Vagina (tissue), 2 donors: ENCODE measurements around the gene ZC2HC1C. TPM values are rescaled to one million over a fixed set of nuclear protein-coding genes. Genes with fewer than 3 reads are reported as not detected.
"Not testable (repeated sequence)": the region's sequence is repeated elsewhere in the genome, so short reads cannot be mapped to it uniquely, and the experiment has no call there.

Source experiments
- DNase-seq, 2 donors: peaks; one replicate each; pipeline ENCODE4 v3.0.0-alpha.2; 2017; ENCODE audit errors: extremely low spot score in 2 of 2
- H3K27ac ChIP-seq: fragments of 200-600 bp; sonication (generic); one replicate; pipeline ENCODE4 v1.5.1; 2019
- H3K27me3 ChIP-seq: fragments of 200-600 bp; sonication (generic); one replicate; pipeline ENCODE4 v1.5.1; 2019
- H3K36me3 ChIP-seq, 2 donors: fragments of 200-600 bp; sonication (generic); one replicate each; pipeline ENCODE4 v1.5.1; 2017 to 2019
- H3K4me1 ChIP-seq: fragments of 200-600 bp; sonication (generic); one replicate; pipeline ENCODE4 v1.5.1; 2019
- H3K4me3 ChIP-seq, 2 donors: fragments of 200-600 bp; sonication (generic); 1 replicate in 1 of 2; 2 replicates in 1 of 2; pipeline ENCODE4 v1.5.1; 2016 to 2019
- H3K9me3 ChIP-seq: fragments of 200-600 bp; sonication (generic); one replicate; pipeline ENCODE4 v1.5.1; 2019
- POLR2A ChIP-seq, 2 donors: fragments of 450-650 bp; IDR thresholded peaks; one replicate each; pipeline ENCODE4 v1.6.1; 2017; ENCODE audit warnings: antibody characterized with exemption in 2 of 2, mild to moderate bottlenecking in 2 of 2, moderate library complexity in 2 of 2
- POLR2AphosphoS5 ChIP-seq, 2 donors: sonication (generic); formaldehyde crosslinking; IDR thresholded peaks; one replicate each; pipeline ENCODE4 v1.9.0; 2017; ENCODE audit warnings: antibody characterized with exemption in 2 of 2, mild to moderate bottlenecking in 2 of 2, low read depth in 1 of 2; ENCODE audit not compliant: insufficient read depth in 1 of 2
- intact Hi-C: fragments of 100-400 bp; cut with DNase I; formaldehyde crosslinking; loops from one replicate; pipeline ENCODE4 v1.15.1; 2023
- total RNA-seq: library from RNA; depleted of rRNA; stranded (reverse); fragments of >200 nt; gene quantifications from one replicate; pipeline ENCODE4 v1.2.3, GENCODE V29; 2016
- TF ChIP-seq, protein P1 (sequence below), 3 experiments: fragments of 450-650 bp in 2 of 3; fragments of 200-600 bp in 1 of 3; sonication (generic) in 1 of 3; IDR thresholded peaks; one replicate each; pipeline ENCODE4 v1.5.1; 2017 to 2019; ENCODE audit warnings: antibody characterized with exemption in 3 of 3, mild to moderate bottlenecking in 2 of 3, moderate library complexity in 2 of 3

ZC2HC1C gene
- total RNA-seq, 1 donor from 2014 or later = not detected

DNA sequence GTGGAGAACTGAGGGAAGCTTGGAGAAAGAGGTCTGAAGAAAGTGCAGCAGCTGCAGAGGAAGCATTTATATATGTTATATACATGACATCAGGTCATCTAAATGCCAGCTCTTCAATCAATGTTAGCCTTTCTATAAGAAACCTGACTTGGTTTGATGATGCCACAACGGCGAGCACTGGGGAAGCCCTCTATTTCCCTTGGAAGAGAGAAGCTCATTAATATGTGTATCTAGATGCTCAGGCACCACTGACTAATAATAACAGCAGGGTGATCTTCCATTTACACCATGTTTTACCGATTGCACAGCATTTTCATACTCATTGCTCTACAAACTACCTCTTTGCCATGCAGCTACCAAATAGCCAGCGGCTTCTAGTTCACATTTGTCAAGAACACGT is 6.4 kb upstream of the ZC2HC1C start:
- intact Hi-C loops = no loop called here
- Histone ChIP-seq H3K4me3 (peak overlapping the region; percentile 58 to 85), H3K27ac (peak overlapping the region; percentile 21), H3K36me3 (no peaks in the 10 kb centered on the region), H3K9me3 (no peaks in the 10 kb centered on the region), H3K27me3 (no peaks in the 10 kb centered on the region), H3K4me1 (peaks cover 21% of the 10 kb centered on the region)
- TF ChIP-seq, protein P1, sequence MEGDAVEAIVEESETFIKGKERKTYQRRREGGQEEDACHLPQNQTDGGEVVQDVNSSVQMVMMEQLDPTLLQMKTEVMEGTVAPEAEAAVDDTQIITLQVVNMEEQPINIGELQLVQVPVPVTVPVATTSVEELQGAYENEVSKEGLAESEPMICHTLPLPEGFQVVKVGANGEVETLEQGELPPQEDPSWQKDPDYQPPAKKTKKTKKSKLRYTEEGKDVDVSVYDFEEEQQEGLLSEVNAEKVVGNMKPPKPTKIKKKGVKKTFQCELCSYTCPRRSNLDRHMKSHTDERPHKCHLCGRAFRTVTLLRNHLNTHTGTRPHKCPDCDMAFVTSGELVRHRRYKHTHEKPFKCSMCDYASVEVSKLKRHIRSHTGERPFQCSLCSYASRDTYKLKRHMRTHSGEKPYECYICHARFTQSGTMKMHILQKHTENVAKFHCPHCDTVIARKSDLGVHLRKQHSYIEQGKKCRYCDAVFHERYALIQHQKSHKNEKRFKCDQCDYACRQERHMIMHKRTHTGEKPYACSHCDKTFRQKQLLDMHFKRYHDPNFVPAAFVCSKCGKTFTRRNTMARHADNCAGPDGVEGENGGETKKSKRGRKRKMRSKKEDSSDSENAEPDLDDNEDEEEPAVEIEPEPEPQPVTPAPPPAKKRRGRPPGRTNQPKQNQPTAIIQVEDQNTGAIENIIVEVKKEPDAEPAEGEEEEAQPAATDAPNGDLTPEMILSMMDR (IDR thresholded peaks at IDR 0.05) = no peak
- TF ChIP-seq POLR2AphosphoS5 (IDR thresholded peaks at IDR 0.05; ENCODE audit: insufficient read depth in 1 of 2, low read depth in 1 of 2) = no peak
- no peak for TF ChIP-seq POLR2A (IDR thresholded peaks at IDR 0.05)
- DNase-seq = no peak

DNA sequence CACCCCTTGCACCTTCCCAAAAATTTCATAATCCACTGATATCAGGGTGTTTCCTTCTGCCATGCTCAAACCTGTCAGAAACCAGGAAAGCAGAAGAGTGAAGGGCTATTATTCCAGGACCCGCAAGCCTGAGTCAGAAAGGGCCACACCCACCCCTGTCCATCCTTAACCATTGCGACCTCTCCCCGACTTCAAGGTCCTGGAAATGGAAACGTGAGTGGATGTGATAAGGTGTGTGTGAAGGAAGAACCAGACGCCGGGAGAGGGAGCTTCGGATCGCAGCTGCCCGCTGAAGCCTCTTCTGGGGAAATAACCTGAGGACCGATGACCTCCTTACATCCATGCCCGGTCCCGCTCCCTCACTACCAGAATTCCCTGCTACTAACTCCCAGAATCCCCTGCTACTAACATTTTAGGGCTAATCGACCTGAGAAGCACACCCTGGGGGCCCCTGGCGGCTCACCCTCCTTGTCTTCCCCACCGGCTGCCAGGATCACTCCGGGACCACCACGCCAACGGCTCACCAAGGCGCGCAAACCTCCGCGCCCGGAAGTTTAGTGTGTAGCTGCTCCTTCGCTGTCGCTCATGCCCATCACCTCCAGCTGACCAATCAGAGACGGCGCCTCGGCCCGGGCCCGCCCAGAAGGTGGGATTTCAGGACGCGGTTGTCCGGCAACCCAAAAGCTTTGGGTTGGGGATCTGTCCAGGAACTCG is 5.8 kb upstream of the ZC2HC1C start, which contains the start of gene ACYP1:
Gene ACYP1 (minus strand): TSS at position 534 of the 714 bp plus-strand sequence. CDS start 471 bp downstream, at position 63.
- TF ChIP-seq POLR2A (IDR thresholded peaks at IDR 0.05) (no peak), POLR2AphosphoS5 (IDR thresholded peaks at IDR 0.05; ENCODE audit: insufficient read depth in 1 of 2, low read depth in 1 of 2) (peak; percentile 59 to 77)
- Histone ChIP-seq H3K27me3 (no peaks in the 10 kb centered on the region), H3K36me3 (no peaks in the 10 kb centered on the region), H3K9me3 (no peaks in the 10 kb centered on the region), H3K4me3 (peak within 1 kb of the TSS; percentile 58 to 85), H3K27ac (peak within 1 kb of the TSS; percentile 21), H3K4me1 (peaks cover 27% of the 10 kb centered on the region)
- peak in 1 of 2 donors; percentile 95 for DNase-seq
- intact Hi-C loops = no loop called here

DNA sequence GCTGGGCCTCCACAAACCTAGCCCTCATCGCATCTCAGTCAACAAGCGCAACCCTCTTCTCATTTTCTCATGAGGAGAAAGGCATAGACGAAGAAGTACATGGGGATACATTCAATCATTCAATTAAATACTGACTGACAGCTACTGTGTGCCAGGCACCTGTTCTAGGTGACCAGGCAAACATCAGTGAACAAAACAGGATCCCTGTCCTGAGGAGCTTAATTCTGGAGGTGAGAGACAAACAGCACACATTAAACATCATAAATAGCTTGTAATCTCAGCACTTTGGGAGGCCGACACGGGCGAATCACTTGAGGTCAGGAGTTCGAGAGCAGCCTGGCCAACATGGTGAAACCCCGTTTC is 5.3 kb upstream of the ZC2HC1C start:
- Histone ChIP-seq H3K4me1 (peaks cover 31% of the 10 kb centered on the region), H3K4me3 (peak overlapping the region; percentile 58 to 85), H3K9me3 (no peaks in the 10 kb centered on the region), H3K27ac (no peak overlapping the region), H3K27me3 (no peaks in the 10 kb centered on the region), H3K36me3 (no peaks in the 10 kb centered on the region)
- TF ChIP-seq, protein P1 (IDR thresholded peaks at IDR 0.05) = no peak
- peak in 1 of 2 donors; percentile 10 for TF ChIP-seq POLR2AphosphoS5 (IDR thresholded peaks at IDR 0.05; ENCODE audit: insufficient read depth in 1 of 2, low read depth in 1 of 2)
- intact Hi-C loops = no loop called here
- no peak for DNase-seq

DNA sequence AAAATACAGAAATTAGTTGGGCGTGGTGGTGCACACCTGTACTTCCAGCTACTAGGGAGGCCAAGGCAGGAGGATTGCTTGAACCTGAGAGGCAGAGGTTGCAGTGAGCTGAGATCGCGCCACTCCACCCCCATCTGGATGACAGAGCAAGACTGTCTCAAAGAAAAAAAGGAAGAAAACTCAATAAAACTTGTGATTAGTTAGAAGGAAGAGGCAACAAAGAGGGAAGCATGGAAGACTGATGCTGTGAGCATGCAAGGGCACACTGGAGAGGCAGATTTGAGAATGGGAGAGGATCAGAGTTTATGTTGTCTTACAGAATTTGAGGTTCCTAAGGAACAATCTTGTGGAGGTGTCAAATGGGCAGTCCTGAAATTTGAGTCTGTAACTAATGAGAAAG is 2.8 kb upstream of the ZC2HC1C start:
- TF ChIP-seq POLR2AphosphoS5 (IDR thresholded peaks at IDR 0.05; ENCODE audit: insufficient read depth in 1 of 2, low read depth in 1 of 2) (no peak), POLR2A (IDR thresholded peaks at IDR 0.05) (no peak)
- TF ChIP-seq, protein P1 (IDR thresholded peaks at IDR 0.05) = no peak
- Histone ChIP-seq H3K36me3 (no peaks in the 10 kb centered on the region), H3K4me3 (no peak overlapping the region), H3K9me3 (no peaks in the 10 kb centered on the region), H3K4me1 (peaks cover 39% of the 10 kb centered on the region), H3K27ac (no peak overlapping the region), H3K27me3 (no peaks in the 10 kb centered on the region)
- intact Hi-C loops = loop anchor here (5.0 kb wide), 1 partner anchor 64 kb away; the partner anchor contains the start of gene EIF2B2
- no peak for DNase-seq

DNA sequence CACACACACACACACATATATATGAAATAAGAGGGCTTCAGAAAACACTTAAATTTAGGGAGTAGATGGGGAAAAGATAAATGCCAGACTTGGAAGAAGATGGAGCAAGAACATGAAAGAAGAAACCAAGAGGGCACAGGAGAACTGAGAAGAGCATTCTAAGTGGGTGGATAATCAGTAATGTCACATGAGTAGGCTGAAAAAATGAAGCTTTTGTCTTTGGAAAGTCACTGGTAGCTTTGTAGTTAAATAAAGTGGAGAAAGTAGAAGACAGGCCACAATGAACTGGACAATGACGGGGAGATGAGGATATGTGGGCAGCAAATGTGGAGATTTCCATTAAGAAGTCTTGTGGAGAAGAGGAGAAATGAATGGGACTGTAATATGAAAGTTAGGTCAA is 2.2 kb upstream of the ZC2HC1C start:
- H3K4me1 ChIP-seq = peaks cover 39% of the 10 kb centered on the region
- TF ChIP-seq POLR2AphosphoS5 (IDR thresholded peaks at IDR 0.05; ENCODE audit: insufficient read depth in 1 of 2, low read depth in 1 of 2) (no peak), POLR2A (IDR thresholded peaks at IDR 0.05) (no peak)
- TF ChIP-seq, protein P1 (IDR thresholded peaks at IDR 0.05) = no peak
- no peak overlapping the region for H3K4me3 ChIP-seq
- no peak overlapping the region for H3K27ac ChIP-seq
- no peaks in the 10 kb centered on the region for H3K9me3 ChIP-seq
- no peaks in the 10 kb centered on the region for H3K27me3 ChIP-seq
- DNase-seq = no peak
- H3K36me3 ChIP-seq = no peaks in the 10 kb centered on the region
- intact Hi-C loops = loop anchor here (5.0 kb wide), 1 partner anchor 65 kb away; the partner anchor contains the start of gene EIF2B2

DNA sequence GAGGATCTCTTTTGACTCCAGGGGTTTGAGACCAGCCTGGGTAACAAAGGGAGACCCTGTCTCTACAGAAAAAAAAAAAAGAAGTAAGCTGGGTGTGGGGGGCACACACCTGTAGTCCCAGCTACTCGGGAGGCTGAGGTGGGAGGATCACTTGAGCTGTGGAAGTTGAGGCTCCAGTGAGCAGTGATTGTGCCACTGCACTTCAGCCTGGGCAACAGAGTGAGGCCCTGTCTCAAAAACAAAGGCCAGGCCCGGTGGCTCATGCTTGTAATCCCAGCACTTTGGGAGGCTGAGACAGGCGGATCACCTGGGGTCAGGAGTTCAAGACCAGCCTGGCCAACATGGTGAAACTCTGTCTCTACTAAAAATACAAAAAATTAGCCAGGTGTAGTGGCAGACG is 1.7 kb upstream of the ZC2HC1C start:
- H3K27me3 ChIP-seq, H3K36me3 ChIP-seq, DNase-seq, H3K9me3 ChIP-seq, H3K4me3 ChIP-seq: not testable (repeated sequence)
- intact Hi-C loops = loop anchor here (5.0 kb wide), 1 partner anchor 65 kb away; the partner anchor contains the start of gene EIF2B2
- Histone ChIP-seq H3K27ac (peak overlapping the region; percentile 75), H3K4me1 (peaks cover 37% of the 10 kb centered on the region)
